Right lobe of liver (tissue), 4 donors: ENCODE measurements around the gene WDR54.
"Not testable (repeated sequence)": the region's sequence is repeated elsewhere in the genome, so short reads cannot be mapped to it uniquely, and the experiment has no call there.

Experiments
- POLR2A ChIP-seq: fragments of 450-650 bp; IDR thresholded peaks from one replicate; pipeline ENCODE4 v1.6.1; 2017; ENCODE audit warnings: antibody characterized with exemption, mild to moderate bottlenecking
- TF ChIP-seq, protein P1 (sequence below), 4 donors: fragments of 200-600 bp in 3 of 4; fragments of 450-650 bp in 1 of 4; IDR thresholded peaks; one replicate each; pipeline versions ENCODE4 v1.5.1 to v1.8.0; 2016 to 2022; ENCODE audit warnings: antibody characterized with exemption in 4 of 4, mild to moderate bottlenecking in 2 of 4
- donor health status: DM: no; HTN: no; CAD: no.
- donor health status: DM: no; HTN: no; CAD: no.
- donor health status: DM: no; HTN: yes; CAD: no.

GRCh38 chr2:74420443-74421103, 957 bp upstream of the WDR54 start:
- TF ChIP-seq, protein P1, sequence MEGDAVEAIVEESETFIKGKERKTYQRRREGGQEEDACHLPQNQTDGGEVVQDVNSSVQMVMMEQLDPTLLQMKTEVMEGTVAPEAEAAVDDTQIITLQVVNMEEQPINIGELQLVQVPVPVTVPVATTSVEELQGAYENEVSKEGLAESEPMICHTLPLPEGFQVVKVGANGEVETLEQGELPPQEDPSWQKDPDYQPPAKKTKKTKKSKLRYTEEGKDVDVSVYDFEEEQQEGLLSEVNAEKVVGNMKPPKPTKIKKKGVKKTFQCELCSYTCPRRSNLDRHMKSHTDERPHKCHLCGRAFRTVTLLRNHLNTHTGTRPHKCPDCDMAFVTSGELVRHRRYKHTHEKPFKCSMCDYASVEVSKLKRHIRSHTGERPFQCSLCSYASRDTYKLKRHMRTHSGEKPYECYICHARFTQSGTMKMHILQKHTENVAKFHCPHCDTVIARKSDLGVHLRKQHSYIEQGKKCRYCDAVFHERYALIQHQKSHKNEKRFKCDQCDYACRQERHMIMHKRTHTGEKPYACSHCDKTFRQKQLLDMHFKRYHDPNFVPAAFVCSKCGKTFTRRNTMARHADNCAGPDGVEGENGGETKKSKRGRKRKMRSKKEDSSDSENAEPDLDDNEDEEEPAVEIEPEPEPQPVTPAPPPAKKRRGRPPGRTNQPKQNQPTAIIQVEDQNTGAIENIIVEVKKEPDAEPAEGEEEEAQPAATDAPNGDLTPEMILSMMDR (IDR thresholded peaks at IDR 0.05) = not testable (repeated sequence)
- not testable (repeated sequence) for TF ChIP-seq POLR2A
